ENCODE measurements around the gene NCKAP1.
"Not testable (repeated sequence)": the region's sequence is repeated elsewhere in the genome, so short reads cannot be mapped to it uniquely, and the experiment has no call there.

The NCKAP1 gene

DNA sequence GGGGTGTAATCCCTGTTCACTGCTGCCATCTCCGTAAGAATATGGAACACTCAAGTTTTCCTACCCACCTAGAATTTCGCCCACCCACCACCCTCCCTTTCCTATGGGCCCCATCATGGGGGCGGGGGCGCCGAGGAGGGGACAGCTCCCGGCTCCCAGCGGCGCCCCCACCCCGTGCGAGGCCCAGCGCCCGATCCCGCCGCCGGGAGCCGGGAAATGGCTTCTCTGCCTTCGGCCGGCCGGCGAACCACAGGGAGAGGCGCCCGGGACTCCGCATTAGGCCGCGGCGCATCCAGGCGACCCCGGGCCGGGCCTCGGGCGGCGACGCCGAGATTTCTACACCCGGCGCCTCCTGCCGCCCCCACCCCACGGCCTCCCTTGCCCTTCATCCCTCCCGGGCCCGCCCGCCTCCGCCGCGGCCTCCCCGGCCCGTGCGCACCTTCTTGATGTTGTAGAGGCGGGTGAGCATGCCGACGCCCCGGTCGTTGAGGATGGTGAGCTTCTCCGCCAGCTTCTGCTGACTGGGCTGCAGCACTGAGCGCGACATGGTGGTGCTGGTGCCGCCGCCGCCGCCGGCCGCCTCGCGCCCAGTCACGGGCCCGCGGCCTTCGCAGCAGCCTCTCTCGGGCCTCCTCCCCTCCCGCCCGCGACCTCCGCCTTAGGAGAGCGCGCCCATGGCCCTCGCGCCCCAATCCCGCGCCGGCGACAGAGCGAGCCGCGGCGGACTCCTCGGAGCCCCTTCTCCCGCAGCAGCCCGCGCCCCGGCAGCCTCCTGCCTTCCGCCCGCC is 510 bp downstream of the NCKAP1 start:
- DNase-seq, result peak; percentile 72

DNA sequence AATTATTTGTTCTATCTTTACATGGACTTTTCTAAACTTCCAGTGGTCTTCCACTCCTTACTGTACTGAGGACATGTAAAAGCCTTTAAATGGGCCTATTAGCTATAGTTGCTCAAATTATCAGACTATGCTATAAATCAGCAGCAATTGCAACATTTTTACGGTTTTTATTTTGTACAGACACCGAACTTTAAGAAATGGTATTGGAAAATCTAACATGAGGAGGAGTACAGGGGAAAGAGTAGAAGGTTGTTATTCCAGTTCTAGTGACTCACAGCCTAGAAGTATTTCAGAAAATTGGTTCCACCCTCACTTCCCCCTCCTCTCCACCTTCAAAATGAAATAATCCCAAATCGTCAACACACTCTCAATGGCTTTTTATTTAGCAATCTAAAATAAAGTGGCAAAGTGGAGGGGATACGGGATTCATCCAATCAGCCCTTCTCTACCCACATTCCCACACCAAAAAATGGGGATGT is 1.1 kb downstream of the NCKAP1 start:
- DNase-seq, result no peak

DNA sequence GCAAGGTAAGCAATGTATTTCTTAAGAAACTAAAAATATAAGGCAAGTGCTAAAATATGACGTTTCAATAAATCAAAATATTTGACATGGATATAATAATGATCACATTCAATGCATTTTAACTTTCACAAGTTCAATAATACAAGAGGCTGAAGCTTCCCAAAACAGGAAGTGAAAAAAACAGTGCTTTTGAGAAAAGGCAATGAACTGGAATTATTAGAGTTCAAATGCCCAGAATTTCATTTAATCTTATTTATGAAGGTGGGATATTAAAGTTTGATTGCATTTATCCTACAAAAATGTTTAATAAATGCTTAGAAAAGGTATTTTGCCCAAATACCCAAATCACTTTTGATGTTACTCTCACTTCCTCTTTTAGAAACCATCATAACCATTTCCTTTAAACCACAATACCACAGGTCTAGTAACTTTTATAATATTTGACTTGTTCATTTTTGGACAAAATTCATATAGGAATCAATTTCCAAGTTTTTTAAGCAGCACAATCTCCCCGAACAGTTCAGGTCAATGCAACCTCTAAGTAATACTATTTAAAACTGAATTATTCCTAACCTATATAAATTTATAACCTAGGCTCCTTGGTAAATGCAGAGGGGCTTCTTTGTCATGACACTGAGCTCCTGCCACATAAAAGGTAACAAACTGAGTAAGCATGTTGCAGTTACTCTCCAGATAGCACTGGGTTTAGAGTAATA is 2.1 kb downstream of the NCKAP1 start:
- peak; percentile 6 for DNase-seq

DNA sequence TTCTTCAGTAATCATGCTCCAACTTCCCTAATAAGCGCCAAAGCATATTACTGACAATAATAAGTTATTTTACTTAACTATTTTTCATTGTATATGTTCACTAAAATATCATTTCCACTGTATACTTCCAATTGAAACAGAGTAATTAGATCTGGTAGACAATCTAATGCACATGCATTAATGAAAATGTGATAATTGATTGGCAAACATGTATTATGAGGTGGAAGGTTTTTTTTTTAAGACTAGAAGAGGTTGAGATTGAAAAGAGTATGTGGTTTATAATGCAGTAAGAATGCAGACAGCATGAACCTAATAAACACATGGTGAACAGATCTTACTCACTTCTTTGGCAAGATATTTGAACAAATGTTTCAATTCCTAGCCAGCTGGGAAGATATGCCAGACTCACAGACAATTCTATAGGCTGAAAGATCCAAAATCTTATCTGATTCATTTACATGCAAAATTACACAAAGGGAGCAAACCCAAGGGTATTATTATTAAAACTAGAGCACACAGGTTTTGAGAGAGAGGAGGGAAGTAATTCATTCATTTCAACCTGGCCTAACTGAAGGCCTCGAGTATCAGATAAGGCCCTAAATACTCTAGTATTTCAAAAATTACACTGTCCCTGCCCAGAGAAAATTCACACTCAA is 2.8 kb downstream of the NCKAP1 start:
- DNase-seq, result no peak

DNA sequence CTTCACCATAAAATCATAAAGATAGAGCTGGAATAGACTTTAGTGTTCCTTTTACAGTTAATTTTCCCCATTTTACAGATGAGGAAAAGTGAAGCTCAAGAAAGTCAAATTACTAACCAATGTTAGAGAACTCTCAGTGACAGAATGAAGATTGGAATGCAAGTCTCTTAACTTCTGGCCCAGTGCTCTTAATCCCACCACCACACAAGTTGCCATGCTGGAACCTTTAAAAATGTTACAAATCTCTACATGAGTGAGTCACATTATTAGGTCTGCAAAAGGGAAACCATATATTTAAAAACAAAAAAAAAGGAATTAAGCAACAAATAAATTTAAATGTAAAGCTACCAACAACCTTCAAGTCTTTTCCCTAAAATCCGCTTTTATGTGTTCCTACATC is 3.5 kb downstream of the NCKAP1 start:
- DNase-seq, result no peak

DNA sequence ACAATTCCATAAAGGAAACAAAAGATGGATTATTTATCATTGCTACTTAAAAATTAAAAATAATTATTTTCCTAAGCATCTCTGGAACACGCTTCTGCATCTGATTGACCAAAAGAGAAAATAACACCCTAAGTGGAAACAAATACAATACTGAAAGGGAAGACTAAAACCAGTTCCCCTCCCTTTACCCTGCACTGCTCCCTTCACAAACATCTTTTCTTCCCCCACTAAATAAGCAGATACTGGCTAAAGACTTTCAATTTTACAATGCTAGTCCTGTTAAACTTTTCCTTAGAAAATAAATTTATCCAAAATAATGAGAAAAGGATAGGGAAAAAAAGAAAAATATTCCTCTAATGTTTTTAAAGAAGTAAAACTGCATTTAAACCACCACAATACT is 4.3 kb downstream of the NCKAP1 start:
- DNase-seq, result no peak

GRCh38 chr2:183031911-183032794 is 6.1 kb downstream of the NCKAP1 start:
- no peak for DNase-seq

GRCh38 chr2:183029219-183029618 is 9.0 kb downstream of the NCKAP1 start:
- DNase-seq, result no peak

GRCh38 chr2:183028108-183028507 is 10.1 kb downstream of the NCKAP1 start:
- DNase-seq, result no peak

DNA sequence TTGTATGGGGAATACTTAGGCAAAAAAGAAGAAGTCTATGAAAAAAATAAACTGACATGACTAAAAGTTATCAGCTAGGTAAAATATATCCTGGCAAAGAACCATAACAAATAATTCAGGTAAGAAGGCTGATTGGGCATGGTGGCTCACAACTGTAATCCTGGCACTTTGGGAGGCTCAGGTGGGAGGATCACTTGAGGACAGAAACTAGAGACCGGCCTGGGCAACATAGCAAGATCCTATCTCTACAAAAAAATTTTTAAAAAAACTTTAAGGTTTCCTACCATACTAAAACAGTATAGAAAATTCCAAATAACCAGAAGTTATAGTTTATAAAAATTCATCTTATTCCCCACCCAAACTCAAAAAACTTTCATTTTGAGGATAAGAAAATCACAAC is 10.8 kb downstream of the NCKAP1 start:
- DNase-seq, result no peak

GRCh38 chr2:183026424-183026823 is 11.8 kb downstream of the NCKAP1 start:
- DNase-seq, result no peak

DNA sequence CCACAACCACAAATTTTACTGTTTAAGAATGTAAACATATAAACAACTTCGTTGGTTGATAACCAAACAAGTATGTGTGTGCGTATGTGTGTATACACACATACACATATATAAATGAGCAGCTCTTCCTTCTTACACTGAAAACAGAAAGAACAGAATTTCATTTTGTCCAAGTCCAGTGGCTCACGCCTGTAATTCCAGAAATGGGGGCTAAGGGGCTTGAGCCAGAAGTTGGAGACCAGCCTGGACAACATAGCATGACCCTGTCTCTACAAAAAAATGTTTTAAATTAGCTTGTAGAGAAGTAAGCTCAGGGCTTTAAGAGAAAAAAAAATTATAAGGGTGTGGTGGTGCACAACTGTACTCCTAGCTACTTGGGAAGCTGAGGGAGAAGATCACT is 12.3 kb downstream of the NCKAP1 start:
- no peak for DNase-seq

DNA sequence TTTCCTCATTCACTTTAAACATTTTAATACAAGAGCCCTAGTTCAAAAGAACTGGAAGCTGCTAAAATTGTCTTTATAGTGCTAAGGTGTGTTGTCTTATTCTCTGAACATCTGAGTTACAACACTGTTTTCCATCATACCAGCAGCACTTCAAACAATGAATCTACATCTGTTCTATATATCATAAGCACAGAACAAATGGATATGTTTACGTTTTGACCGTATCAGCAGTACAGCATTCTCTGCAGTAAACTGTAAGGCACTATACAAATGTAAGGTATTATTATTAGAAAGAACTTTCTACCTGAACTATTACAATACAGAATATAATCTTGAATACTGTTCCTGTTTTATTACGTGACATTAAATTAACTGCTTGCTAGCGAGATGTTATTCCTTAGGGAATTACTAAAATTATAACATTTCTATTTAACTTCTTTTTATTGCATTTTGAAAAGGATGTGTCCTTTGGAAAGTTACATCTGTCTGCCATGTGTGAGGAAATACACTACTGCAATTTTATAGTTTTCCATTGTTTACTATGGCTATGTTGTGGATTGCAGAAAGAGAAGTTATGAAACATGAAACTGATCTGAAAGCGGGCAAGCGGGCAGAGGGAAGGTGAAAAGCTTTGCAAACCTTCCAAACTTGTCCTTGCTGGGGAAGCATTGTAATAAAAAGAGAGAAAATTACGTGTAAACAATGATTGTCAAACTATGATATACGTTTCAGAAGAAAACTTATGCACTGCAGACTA is 13.7 kb downstream of the NCKAP1 start:
- no peak for DNase-seq

DNA sequence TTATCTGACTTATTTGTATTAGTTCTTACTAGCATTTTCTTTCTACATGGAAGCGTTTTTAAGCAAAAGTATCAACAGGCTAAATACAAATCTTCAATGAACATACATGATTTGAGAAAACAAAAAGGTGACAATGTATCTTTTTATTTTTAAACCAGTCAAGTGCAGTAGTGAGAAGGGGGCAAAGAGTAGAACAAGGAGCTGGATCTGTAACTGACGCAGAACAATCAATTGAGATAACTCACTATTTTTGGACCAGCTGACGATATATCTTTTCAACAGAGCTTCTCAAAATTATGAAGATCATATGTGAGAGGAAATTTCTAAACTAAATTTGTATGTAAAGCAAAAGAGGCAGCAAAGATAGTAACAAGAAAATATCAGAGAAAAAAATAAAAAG is 15.5 kb downstream of the NCKAP1 start:
- no peak for DNase-seq

DNA sequence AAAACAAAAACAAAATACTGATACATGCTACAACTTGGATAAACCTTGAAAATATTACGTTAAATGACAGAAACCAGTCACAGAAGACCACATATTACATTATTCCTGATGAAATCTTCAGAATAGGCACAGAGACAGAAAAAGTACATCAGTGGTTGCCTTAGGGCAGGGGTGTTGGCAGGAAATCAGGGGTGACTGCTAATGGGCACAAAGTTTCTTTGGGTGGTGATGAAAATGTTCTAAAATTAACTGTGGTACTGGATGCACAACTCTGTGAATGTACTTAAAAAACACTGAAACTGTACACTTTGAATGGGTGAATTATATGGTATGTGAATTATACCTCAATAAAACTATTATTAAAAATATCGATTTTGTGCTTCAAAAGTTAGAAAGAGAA is 16.6 kb downstream of the NCKAP1 start:
- no peak for DNase-seq

DNA sequence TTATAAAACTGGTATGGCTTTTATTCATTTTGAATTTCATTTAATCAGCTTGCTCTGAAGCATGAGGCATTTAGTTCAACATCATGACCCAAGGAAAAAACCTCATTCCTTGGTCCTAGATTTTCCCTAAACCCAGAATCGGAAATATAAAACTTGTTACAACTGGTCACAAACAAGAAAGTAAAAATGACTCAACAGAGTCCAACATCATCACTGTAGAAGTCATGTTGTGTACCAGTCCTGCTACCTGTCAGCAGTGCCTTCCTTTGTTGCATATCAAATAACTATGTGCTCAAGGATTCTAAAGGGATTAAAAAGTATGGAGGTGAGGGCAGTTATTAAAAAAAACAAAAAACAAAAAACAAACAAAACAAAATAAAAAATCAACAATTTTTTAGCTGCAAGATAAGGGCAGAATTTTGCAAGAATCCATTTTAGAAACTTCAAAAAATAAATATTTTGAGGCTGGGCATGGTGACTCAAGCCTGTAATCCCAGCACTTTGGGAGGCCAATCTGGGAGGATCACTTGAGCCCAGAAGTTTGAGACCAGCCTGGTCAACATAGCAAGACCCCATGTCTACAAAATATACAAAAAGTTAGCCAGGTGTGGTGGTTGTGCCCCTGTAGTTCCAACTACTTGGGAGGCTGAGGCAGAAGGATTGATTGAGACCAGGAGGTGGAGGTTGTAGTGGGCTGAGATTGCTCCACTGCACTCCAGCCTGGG is 18.4 kb downstream of the NCKAP1 start:
- no peak for DNase-seq

DNA sequence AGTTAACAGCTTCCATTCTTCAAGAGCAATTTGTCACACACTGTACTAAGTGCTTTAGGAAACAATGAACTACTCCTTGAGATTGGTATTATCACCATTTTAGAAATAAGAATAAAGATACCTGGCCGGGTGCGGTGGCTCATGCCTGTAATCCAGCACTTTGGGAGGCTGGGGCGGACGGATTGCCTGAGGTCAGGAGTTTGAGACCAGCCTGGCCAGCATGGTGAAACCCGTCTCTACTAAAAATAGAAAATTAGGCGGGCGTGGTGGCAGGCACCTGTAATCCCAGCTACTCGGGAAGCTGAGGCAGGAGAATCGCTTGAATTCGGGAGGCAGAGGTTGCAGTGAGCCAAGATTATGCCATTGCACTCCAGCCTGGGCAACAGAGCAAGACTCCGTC is 20.4 kb downstream of the NCKAP1 start:
- DNase-seq, result not testable (repeated sequence)

DNA sequence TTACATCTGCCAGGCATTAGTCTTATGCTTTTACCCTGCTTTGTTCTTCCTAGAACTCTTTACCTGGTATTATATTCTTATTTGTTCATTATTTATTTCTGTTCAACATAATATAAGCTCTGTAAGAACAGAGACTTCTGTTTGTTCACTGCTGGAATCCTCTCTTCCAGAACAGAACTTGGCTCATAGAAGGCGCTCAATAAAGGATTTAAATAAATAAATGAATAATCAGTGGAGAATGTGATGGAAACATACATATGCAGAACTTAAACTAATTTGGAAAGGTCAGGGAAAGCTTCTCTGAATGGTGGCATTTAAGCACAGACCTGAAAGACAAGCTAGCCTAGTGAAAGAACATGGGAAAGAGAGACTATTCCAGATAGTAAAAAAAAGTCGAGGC is 24.3 kb downstream of the NCKAP1 start:
- DNase-seq, result no peak

- no peak for DNase-seq
These were observed 26.5 kb downstream of the NCKAP1 start for GRCh38 chr2:183011743-183012142.

- DNase-seq, result peak; percentile 19
These were observed 28.1 kb downstream of the NCKAP1 start for GRCh38 chr2:183010112-183010511.

DNA sequence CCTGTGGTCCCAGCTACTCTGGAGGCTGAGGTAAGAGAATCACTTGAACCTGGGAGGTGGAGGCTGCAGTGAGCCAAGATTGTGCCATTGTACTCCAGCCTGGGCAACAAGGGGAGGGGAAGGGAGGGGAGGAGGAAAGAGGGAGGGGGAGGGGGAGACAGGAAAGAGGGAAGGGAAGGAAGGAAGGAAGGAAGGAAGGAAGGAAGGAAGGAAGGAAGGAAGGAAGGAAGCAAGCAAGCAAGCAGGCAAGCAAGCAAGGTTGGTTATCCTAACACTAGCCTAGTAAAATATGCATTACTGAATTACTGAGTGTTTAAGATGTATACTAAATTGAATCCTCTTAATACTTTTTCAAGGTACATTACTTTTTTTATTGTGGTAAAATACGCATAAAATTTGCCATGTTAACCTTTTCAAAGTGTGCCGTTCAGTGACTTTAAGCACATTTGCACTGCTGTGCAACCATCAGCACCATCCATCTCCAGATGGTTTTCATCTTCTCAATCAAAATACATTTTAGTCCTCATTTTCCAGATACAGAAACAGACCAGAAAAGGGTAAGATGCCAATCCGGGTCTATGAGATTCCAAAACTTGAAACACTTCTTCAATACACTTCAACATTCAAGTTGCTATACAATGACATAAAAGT is 28.9 kb downstream of the NCKAP1 start:
- DNase-seq, result no peak
